Retinal pigment epithelial cell (primary cell): ENCODE results near the gene HOXD10.

Source experiments
- DNase-seq: peaks from one replicate; pipeline ENCODE4 v3.0.0-alpha.2; 2010; ENCODE audit warnings: low read depth
- H3K4me3 ChIP-seq: 2 replicates; pipeline ENCODE4 v1.5.1; 2011; ENCODE audit warnings: mild to moderate bottlenecking, low read length, control low read depth, moderate library complexity
- CTCF ChIP-seq: conservative IDR thresholded peaks from 2 replicates; pipeline ENCODE4 v1.5.1; 2011; ENCODE audit warnings: low read depth, low read length, control low read depth, inconsistent platforms

Gene HOXD10

GRCh38 chr2:176115883-176116813 is at the start of gene HOXD10:
Gene HOXD10, plus strand, starts transcription at chr2:176116778. Its CDS starts 56 bp downstream, at chr2:176116834.
- no peak for DNase-seq
- H3K4me3 ChIP-seq, result no peak within 1 kb of the TSS
- TF ChIP-seq CTCF, result no peak

DNA sequence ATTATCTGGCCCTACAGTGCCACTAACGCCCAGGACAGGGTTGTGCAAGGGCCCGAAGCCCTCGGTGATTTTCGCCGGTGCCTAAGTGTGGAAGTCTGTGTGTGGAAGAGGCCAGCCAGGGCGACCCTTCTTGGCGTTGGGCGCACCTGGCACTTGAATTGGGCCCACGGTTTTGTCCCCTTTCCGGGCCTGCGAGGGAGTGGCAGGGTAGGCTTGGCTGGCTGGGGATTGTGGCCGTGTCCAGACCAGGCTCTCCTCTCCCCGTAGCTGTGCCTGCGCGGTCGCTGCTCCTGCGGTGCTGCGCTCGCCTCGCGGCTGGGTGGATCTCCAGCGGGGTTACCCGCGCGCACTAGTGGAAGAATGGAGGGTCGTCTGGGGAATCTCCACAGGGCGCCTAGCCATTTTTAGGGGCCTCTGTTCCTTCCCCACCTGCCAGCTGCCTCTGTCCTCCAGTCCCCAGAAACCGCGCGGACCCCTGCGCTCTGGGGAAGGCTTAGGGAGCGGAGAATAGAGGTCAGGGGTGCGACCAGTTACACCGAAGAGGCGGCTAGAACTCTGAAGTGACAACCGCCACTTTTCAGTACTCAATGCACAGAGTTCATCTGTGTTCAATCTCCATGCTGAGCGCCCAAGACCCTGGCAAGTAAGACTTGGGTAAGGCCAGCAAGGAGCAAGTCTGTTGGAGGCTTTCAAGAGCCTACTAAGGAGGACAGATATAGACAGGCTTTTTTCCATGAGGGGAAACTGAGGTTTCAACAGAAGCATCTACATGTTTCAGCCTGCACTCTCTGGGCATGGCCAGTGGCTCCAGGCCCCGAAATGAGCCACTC is 48.8 kb upstream of the HOXD10 start:
- TF ChIP-seq CTCF, result no peak
- DNase-seq, result no peak
- H3K4me3 ChIP-seq, result no peak overlapping the region

DNA sequence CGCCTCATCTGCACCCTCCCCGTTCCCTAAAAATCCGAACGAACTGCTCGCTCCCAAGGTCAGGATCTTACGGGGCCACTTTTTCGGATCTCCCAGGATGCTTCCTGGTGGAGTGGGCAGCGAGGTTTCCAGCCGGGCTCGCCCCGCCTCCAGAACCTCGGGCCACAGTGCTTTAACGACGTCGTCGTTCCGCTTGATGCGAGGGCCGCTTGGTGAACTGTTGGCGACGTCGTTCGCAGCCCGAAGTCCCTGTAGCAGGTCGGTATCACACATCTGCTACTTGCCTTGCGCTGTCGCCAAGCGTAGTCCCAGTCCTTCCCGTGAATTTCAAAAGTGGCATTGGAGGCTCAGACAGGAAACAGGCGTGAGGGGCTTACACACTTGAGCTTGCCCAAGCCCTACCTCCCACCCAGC is 48.2 kb upstream of the HOXD10 start:
- DNase-seq, result no peak
- TF ChIP-seq CTCF, result no peak
- H3K4me3 ChIP-seq, result no peak overlapping the region

GRCh38 chr2:176071330-176072291 is 45.0 kb upstream of the HOXD10 start:
- DNase-seq, result no peak
- TF ChIP-seq CTCF, result no peak

DNA sequence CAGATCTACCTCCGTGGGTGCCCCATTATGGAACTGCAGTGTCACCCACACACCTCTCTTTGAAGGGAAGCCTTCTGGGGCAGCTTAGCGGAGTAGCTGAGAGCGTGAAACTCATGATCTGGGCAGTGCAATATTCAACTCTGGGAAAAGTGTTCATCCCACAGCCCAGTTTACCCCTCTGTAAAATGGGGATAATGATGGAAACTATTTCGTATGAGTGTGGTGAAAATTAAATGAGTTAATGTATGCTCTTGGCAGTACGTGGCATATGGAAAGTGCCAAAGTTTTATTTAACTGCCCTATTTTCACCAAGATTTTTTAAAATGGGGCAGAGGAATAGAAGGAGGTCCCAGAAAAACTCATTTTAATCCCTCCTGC is 44.3 kb upstream of the HOXD10 start:
- TF ChIP-seq CTCF, result no peak
- H3K4me3 ChIP-seq, result no peak overlapping the region
- DNase-seq, result no peak

More at GRCh38 chr2:176071330-176072291, 45.0 kb upstream of the HOXD10 start:
- no peak overlapping the region for H3K4me3 ChIP-seq

DNA sequence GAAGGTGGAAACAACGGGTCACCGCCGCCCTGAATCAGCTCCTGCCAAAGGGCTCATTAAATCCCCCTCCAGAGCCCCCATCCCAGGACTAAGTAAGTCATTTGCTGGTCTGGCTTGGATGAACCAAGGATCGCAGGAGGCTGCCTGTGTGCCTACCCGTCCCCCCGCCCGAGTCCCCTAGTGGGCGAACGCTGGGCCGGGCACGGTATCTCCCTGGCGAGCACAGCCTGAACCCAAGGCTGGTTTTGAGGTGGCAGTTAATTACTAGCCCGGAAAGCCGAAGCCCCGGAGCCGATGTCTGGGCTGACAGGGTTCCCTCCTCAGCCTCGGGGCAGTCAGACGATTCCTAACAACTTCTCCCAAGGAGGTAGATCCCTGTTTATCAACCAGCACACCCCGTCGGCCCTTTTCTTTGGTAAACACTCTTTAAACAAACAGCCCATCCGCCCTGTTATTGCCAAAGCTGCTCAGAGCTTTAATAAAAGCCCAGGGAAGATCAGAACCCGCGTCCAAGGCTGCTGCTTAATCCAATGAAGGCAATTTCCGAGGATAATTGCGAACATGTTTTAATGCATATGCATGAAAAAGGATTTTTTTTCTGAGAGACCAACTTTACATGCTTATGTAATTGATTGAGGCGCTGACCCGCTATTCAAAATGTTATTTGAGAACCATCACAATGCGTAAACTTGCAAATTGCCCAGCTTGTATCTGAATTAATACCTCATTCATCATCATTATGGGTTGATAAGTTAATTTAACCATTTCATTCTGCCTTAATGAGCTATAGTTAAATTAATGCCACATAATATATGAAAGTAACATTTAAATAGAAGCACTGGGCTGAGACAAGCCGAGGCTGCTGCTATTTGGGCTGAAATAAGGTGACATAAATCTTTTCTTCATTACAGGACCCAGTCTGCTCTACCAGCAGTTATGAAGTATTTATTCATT is 43.4 kb upstream of the HOXD10 start:
- no peak for TF ChIP-seq CTCF
- H3K4me3 ChIP-seq, result no peak overlapping the region

More for the DNA sequence above, 43.4 kb upstream of the HOXD10 start:
- DNase-seq, result no peak
